GM11168 (cell line): ENCODE data around the gene XG.

Experiments
- in situ Hi-C: fragments of 300-500 bp; cut with MboI; formaldehyde crosslinking; loops from one replicate; pipeline ENCODE4 v1.12.0; 2022; ENCODE audit warnings: low sequenced_read_pairs; ENCODE audit not compliant: unreplicated experiment

The XG gene

DNA sequence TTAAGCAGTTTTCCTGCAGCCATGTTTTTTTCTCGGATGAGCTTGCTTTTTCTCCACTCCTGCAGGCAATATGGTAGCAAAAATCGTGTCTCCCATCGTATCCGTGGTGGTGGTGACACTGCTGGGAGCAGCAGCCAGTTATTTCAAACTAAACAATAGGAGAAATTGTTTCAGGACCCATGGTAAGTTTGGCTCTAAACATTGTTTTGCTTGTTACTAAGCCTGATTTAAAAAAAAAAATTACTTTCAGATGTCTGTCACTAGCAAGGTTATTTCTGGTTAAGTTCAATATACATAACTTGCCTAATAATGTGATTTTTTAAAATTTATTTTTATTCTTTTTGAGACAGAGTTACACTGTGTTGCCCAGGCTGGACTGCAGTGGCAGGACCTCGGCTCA is 59.4 kb downstream of the XG start:
- in situ Hi-C loops = loop anchor here (10.0 kb wide), 1 partner anchor 166 kb away; no protein-coding TSS in a partner anchor

DNA sequence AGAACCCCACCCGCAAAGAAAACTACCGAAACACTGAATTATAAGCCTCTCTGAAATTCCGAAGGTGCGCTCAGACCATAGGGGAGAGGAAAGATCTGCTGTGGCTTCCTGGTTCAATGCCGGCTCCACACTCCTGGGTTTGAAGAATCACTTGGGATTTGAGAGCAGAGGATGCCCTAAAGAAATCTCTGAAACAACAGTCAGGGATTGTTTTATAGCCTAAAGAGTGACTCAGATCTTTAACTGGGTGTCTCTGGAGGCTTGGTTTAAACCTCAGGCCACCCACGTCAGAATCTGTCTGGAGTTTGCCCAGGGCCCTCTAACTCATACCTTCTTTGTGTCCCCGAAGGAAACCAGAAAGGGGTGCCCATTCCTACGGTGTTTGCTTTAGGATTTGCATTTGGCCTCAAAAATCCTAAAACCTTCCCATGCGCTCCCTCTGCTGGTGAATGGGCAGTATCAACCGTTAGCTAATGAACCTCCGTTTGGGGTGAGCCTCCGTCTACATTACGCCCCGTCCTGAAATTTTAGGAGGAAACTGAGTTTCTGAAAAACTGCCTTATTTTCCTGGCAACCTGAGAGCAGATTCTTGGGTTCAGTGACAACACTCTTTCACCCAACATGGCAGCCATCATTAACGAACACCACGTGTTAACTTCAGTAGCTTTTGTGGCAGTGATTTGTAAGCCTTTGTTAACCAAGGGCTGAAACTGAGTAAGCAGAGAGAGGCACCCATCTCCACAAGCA is 60.5 kb downstream of the XG start:
- in situ Hi-C loops = loop anchor here (10.0 kb wide), 1 partner anchor 168 kb away; no protein-coding TSS in a partner anchor

DNA sequence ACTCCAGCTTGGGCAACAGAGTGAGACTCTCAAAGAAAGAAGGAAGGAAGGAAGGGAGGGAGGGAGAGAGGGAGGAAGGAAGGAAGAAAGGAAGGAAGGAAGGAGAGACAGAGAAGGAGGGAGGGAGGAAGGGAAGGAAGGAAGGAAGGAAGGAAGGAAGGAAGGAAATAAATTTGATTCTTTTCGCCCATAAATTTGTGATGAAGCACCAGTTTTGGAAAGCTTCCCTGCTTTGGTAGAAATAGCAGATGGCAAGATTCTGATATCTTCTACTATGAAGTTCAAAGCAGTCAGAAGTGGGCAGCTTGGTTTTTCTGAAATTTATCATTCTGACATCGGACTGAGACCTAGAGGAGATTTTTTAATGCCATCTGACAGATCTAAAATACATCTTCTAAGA is 65.2 kb downstream of the XG start:
- in situ Hi-C loops = loop anchor here (10.0 kb wide), 1 partner anchor 172 kb away; no protein-coding TSS in a partner anchor

DNA sequence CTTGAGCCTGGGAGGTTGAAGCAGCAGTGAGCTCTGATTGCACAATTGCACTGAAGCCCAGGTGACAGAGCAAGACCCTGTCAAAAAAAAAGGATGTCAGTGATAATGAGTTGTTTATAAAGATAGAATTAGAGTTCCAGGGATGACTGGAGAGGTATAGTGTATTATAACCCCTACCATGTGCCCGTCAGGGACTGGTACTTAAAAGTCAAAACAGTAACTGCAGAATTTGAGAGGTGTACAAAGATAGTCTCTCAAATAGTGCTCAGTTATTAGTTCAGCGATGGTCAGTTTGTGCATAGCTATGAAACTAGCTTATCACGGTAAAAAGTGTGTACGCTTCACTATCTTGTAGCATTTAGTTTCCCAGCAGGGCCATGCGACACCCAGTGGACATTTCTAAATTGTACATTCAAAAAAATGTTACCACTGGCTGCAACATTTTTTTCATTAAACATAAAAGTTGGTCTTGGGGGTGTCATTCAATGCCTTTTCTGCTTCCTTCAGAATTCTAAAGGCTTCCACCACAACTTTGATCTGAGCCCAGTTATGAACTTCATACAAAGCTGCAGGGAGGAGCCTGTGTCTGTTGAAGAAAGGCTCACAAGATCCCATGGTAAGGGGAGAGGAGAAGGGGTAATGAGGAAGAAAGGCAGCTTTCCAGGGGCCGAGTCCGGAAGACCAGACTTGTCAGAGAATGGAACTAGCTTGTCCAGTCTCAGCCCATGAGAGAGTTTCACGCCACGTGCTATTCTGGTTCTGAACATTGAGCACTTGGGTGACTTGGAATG is 67.7 kb downstream of the XG start:
- in situ Hi-C loops = loop anchor here (10.0 kb wide), 1 partner anchor 175 kb away; no protein-coding TSS in a partner anchor

DNA sequence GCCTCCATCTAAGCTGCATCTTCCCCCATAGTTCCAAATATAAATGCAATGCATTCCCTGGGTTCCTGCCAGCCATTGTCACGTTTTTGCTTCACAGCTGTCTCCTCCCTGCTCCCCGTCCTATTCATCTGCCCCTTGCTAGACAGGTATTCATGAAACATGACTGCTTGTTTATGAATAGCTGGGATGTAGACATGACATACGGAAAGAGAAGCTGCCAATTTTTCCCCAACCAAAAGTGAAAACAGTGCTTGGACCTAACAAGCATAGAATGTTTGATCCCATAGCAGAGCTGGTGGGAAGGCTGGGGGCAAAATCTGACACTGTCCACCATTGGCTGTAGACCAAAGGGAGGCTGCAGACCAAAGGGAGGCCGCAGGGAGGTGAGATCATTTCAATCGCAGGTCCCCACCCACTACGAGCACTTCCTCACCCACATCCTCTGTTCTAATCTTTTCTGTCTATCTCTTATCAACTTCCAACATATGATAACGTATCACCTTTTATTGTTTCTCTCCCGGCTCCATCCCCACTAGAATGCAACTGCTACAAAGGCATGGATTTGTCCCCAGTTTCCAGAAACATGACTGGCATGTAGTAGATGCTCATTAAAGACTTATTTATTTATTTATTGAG is 68.4 kb downstream of the XG start:
- in situ Hi-C loops = no loop called here

DNA sequence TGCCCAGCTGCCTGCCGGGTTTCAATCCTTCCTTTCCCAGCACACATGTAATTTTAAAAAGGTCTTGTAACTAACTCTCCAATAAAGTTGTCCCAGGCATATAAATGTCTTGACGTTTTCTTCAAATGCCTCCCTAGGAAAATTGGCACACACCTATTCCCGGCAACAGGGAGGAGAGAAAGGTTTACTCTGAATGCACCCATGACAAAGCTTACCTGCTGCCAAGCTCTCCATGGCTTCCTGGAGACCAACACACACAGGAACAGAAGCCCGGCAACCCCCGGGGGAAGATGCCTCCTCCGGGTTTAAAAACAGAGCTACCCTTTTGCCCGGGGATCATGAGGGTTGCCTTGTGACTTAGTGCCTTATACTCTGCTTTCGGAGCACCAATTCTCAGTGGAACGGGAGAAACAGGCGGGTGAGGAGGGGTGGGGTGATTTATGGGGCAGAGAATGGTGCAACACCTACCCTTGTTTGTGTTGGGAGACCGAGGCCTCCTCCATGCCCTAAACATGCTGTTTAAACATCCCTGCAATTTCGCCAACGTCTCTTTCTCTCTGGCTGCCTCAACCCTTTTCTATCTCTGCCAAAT is 72.1 kb downstream of the XG start:
- in situ Hi-C loops = no loop called here

DNA sequence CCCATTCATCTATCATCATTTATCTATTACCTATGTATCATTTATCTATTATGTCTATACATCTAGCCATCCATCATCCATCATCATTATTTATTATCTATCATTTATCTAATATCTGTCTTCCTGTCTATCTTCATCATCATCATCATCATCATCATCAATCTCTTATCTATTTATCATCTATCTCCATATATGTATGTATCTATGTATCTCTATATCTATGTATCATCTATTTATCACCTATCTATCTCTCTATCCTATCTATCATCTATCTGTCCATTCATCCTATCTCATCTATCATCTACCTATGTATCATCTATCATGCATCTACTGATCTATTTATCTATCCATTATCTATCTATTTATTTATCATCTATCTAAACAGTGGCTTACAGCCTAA is 73.0 kb downstream of the XG start:
- in situ Hi-C loops = no loop called here

DNA sequence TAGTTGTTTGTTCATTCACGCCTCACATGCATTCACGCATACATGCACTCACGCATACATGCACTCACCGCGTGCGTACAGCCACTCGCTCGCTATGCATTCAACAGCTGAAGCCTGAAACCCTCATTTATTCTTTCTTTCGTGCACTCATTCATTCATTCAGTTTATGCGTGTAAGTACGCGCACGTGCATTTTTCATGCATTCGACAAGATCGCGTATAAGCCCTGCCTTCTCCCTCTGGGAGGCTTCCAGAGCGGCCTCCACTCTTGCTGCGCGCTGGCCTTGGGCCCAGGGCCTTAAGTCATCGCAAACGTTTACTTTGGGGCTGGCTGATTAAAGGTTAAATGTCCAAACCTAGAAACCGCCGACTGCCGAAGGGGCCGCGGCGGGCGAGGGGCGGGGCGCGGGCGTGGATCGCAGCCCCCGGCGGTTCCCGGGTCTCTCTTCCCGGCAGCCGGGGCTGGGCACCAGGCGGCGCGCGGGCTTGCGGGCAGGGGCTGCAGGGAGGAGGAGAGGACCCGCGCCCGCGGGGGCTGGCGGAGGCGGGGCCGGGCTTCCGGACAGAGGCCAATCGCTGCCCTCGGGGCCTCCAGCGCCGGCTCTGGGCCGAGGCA is 76.6 kb downstream of the XG start, which contains the start of gene GYG2:
GYG2 (plus strand) TSS at position 587 of the 615 bp plus-strand sequence. CDS start 1,259 bp downstream, outside the sequence.
- in situ Hi-C loops = no loop called here

DNA sequence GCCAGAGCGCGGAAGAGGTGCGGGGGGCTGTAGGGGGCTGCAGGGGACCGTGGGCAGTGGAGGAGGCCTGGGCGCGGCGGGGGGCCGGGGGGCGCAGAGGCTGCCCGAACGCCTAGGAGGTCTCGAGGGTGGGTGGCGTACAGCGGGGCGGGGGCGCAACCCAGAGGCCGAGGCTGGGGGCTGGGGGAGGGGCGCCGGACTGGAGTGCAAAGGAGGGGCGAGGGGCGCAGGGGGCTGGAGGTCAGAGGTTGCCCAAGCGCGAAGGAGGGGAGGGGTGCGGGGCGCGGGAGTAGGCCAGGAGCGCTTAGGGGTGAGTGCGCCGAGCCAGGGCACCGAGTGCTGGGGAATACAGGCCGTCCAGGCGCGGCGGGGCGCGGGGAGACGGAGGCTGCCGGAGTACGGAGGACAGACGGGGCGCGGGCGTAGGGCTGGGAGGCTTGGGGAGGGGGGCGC is 77.1 kb downstream of the XG start:
- in situ Hi-C loops = no loop called here

DNA sequence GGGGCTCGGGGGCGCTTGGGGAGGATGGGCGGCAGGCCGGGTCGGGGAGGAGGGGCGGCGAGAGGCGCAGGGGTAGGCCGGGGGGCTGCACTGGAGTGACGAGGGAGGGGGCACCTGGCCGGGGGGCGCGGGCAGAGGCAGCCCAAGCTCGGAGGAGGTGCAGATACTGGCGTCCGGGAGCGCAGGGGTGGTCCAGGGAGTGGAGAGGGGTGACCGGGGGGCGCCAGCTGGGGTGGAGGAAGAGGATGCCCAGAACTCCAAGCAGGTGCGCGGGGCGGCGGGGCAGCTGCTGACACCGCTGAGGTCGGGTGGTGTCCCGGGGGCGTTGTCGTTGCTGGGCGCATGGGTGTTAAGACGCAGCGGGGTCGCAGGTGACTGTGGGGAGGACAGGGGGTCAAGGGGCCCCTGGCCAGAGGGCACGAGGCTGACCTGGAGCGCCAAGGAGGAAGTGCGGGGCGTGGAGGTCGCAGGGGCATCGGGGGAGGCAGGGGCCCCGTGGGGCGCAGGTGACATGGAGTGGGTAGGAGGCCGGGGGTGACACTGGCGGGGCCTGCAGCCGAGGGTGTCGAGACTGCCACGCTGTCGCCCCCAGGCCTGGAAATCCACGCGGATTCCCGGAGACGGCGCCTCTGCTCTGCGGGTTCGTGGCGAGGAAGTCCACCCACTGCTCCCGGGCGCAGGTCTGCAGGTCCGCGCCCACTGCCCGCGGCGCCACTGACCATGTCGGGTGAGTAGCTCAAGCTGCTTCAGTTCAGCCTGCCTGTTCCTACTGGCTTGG is 77.8 kb downstream of the XG start:
- in situ Hi-C loops = no loop called here

DNA sequence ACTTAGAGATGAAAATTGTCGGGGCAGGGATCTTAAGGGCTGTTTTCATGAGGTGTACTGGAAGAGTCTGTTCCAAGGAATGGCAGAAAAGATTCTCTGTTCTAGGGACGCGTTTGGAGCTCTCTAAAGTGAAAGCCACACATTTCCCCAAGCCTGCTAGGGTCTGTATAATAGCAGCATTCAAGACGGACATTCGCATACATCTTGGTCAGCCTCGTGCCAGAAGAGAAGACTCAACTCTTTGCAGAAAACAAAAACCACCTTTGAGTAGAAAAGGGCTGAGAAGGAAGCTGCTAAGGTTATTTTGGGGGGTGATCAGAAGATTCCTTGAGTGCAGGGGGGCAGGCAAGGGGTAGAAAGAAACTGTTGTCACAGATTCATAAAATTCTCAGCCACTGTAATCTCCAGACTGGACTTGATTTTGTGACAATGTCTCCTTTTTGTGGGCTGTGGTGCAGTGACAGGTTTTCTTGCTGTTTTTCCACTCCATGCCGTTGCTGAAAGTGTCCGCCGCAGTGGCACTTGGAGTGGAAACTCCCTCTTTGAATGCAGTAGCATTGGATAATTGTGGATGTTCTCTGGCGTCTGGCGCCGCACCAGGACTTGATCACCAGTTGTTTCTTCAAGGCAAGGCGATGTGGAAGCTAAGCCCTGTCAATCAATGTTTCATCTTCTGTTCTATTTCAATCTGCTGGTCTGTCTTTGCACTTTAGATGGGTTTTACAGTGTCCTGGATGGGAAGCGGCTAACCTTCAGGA is 79.8 kb downstream of the XG start:
- in situ Hi-C loops = no loop called here

DNA sequence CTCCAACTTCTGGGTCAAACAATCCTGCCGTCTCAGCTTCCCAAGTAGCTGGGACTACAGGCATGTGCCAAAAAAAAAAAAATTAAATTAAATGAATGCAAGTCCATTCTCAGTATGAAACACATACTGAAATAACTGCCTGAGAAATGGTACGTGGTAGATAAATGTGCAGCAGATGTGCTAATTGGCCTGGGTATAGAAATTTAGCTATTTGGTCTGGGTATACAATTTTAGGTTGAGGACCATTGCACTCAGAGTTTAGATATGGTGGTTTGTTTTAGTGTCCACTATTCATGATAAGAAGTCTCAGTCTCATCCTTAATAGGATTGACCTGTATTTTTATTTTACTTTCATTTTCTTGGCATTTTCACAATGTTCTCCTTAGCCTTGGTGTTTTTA is 86.1 kb downstream of the XG start:
- in situ Hi-C loops = no loop called here

DNA sequence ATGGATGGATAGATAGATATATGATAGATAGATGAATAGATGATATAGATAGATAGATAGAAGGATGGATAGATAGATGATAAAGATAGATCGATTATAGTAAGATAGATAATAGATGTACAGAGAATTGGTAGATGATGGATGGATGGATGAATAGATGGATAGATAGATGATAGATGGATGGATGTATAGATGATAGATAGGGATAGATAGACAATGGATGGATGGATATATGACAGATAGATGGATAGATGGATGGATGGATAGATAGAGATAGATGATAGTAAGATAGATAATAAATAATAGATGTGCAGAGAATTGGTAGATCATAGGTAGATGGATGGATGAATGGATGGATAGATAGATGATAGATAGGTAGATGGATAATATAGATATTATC is 89.1 kb downstream of the XG start:
- in situ Hi-C loops = no loop called here

DNA sequence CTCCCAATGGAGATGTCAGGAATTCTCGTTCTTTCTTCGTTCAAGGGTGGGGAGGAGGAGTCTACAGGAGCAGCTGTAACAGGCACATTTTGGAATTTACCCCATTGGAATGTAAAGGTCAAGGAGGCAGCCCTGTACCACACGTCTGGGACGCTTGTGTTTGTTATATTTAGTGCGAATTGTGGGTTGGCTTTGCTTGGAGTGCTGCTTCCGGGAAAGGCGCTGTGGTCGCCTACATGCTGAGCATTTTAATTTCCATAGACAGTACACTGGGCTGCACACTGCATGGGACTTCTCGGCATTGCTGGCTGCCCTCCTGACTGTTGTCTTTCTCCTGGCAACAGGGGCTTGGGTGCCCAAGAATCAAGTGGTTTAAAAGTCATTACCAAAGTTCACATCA is 89.7 kb downstream of the XG start:
- in situ Hi-C loops = no loop called here

DNA sequence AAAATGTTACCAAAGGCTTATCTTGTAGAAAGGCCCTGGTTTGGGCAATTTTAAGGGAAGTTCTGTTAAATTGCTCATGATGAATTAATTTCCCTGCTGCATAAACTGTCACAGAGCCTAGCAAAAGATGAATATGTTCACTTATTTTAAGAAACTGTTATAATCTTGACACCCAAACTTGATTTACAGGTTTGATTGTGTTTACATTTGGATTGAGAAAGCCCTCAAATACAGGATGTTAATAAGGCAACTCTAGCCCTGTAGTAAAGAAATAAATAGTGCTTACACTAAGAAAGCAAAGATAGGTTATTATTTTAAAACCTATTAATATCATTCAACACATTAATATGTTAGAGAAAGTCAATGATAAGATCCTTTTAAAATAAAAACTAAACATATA is 95.2 kb downstream of the XG start:
- in situ Hi-C loops = no loop called here

DNA sequence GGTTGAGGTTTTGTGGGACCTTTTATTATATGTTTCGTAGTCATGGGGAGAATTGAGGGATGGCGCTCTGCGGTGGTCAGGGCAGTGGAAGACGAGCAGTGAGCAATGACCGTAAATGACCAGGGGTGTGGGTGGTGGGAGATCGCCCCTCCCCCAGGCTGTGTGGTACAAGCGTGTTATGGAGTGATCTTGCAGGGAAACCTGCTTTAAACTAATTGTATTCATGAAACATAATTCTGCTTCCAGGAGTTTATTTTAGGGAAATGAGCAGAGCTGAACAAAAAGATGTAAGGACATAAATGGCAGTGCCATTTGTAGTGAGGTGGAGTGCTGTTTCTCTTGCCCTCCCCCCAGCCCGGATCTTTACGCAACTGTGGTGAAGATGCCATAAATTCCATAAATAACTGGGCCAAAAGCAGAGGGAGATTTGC is 97.0 kb downstream of the XG start:
- in situ Hi-C loops = no loop called here

DNA sequence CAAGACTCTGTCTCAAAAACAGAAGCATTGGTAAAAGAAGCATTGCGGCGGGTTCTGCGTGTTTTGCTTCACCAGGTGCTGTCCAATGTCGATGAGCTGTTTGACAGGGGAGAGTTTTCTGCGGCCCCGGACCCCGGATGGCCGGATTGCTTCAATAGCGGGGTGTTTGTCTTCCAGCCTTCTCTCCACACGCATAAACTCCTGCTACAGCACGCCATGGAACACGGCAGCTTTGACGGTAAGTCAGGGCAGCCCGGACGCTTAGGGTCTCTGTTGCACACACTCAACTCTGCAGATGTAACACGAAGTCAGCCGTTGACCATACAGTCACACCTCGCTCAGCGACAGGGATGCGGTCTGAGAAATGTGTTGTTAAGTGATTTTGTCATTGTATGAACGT is 103.1 kb downstream of the XG start:
- in situ Hi-C loops = no loop called here

DNA sequence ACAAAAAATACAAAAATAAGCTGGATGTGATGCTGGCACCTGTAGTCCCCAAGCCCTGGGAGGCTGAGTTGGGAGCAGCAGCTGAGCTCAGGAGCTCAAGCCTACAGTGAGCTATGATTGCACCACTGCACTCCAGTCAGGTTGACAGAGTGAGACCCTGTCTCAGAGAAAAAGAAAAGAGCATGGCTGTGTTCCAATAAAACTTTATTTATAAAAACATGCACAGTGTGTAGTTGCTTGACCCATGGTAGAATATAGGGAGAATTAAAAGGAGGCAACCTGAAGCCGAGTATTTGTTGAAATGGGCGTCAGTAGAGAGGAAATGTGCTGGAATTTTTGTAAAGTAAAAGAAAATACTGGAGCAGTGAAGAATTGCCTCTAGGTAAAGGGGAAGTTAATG is 103.9 kb downstream of the XG start:
- in situ Hi-C loops = no loop called here

DNA sequence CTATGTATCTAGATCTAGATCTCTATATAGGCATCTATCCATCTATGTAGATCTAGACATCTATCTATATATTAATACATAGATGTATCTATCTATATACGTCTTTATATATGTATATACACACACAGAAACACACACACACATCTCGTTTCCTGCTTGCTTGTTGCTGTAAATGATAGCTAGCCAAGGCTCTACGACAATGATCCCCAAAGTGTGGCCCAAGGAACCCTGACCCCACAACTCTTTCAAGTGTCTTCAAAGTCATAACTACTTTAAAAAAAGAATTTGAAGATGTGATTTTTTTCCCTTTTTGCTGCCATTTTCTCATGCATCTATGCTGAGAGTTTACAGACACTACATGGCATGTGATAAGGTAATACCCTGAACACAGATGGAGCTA is 105.7 kb downstream of the XG start:
- in situ Hi-C loops = no loop called here
